Measurements from ENCODE around the gene CLMN.
A peak's percentile ranks its signal among the peaks of the same experiment; 100 is the strongest.

Gene CLMN

GRCh38 chr14:95294320-95294719 lies 25.4 kb downstream of the CLMN start:
- TF ChIP-seq, protein P1, sequence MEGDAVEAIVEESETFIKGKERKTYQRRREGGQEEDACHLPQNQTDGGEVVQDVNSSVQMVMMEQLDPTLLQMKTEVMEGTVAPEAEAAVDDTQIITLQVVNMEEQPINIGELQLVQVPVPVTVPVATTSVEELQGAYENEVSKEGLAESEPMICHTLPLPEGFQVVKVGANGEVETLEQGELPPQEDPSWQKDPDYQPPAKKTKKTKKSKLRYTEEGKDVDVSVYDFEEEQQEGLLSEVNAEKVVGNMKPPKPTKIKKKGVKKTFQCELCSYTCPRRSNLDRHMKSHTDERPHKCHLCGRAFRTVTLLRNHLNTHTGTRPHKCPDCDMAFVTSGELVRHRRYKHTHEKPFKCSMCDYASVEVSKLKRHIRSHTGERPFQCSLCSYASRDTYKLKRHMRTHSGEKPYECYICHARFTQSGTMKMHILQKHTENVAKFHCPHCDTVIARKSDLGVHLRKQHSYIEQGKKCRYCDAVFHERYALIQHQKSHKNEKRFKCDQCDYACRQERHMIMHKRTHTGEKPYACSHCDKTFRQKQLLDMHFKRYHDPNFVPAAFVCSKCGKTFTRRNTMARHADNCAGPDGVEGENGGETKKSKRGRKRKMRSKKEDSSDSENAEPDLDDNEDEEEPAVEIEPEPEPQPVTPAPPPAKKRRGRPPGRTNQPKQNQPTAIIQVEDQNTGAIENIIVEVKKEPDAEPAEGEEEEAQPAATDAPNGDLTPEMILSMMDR (IDR thresholded peaks at IDR 0.05; ENCODE audit: low read length, missing control alignments): no peak
- H3K4me3 ChIP-seq (replicated peaks; ENCODE audit: low read depth, low read length): no peak overlapping the region
- DNase-seq (ENCODE audit: low read depth): no peak

DNA sequence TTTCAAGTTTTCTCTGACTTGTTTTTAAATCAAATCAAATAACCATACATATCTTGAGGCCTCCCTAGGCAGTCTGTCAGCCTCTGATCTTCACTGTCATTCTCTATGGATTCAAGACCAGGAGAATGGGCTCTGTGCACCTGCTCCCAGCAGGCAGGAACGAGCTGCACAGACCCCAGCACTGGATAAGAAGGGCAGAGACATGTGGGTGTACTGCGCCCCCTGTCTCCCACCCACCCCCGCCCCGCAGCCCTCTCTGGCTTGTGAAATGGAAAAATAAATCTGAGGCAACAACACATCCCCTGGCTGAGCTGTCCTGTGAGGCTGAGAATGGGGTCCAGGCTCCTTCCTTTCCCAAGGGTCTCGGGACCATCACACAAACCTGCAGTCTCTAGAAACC lies 26.3 kb downstream of the CLMN start:
- DNase-seq (ENCODE audit: low read depth): no peak
- TF ChIP-seq, protein P1 (IDR thresholded peaks at IDR 0.05; ENCODE audit: low read length, missing control alignments): no peak
- H3K4me3 ChIP-seq (replicated peaks; ENCODE audit: low read depth, low read length): no peak overlapping the region

DNA sequence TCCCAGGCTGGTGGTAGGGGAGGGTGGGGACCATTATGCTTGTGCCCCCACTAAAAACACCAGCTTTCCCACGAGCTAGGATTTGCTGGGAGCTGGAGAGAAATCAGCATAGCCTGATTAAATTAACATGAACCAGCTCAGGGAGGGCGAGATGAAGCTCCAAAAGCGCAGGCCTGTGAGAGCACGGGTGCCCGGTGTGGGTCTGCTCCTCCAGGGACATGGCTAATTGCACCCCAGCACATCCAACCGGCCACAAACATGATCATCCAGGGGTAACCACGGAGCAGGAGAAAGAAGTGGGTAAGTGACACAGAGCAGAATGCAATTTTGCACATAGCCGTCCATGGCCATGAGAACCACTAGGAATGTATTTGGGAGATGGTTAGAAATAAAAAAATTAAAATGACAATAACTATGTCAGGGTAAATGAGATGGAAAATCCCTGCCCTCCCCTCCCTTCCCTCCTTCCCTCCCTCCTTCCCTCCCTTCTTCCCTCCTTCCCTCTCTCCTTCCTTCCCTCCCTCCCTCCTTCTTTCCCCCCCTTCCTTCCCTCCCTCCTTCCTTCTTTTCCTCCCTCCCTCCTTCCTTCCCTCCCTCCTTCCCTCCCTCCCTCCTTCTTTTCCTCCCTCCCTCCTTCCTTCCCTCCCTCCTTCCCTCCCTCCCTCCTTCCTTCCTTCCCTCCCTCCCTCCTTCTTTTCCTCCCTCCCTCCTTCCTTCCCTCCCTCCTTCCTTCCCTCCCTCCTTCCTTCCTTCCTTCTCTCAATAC lies 26.9 kb downstream of the CLMN start:
- TF ChIP-seq, protein P1 (IDR thresholded peaks at IDR 0.05; ENCODE audit: low read length, missing control alignments): no peak
- no peak overlapping the region for H3K4me3 ChIP-seq (replicated peaks; ENCODE audit: low read depth, low read length)
- no peak for DNase-seq (ENCODE audit: low read depth)

GRCh38 chr14:95291859-95292542 lies 27.7 kb downstream of the CLMN start:
- H3K4me3 ChIP-seq (replicated peaks; ENCODE audit: low read depth, low read length): no peak overlapping the region
- TF ChIP-seq, protein P1 (IDR thresholded peaks at IDR 0.05; ENCODE audit: low read length, missing control alignments): no peak
- DNase-seq (ENCODE audit: low read depth): peak; percentile 69

GRCh38 chr14:95290871-95291431 lies 28.8 kb downstream of the CLMN start:
- H3K4me3 ChIP-seq (replicated peaks; ENCODE audit: low read depth, low read length): no peak overlapping the region
- TF ChIP-seq, protein P1 (IDR thresholded peaks at IDR 0.05; ENCODE audit: low read length, missing control alignments): no peak
- no peak for DNase-seq (ENCODE audit: low read depth)

GRCh38 chr14:95290021-95290420 lies 29.7 kb downstream of the CLMN start:
- TF ChIP-seq, protein P1 (IDR thresholded peaks at IDR 0.05; ENCODE audit: low read length, missing control alignments): no peak
- no peak for DNase-seq (ENCODE audit: low read depth)

More at GRCh38 chr14:95290021-95290420, 29.7 kb downstream of the CLMN start:
- H3K4me3 ChIP-seq (replicated peaks; ENCODE audit: low read depth, low read length): no peak overlapping the region
